Right kidney (tissue), 1 donor: ENCODE results near the gene AWAT2.
"Not testable (repeated sequence)": the region's sequence is repeated elsewhere in the genome, so short reads cannot be mapped to it uniquely, and the experiment has no call there.

Source experiments
- DNase-seq: peaks from one replicate; pipeline ENCODE4 v3.0.0-alpha.2; 2016

AWAT2 gene

GRCh38 chrX:70001269-70001668 lies 48.5 kb downstream of the AWAT2 start:
- DNase-seq = no peak

- DNase-seq = not testable (repeated sequence)
Observed at GRCh38 chrX:69998299-69998698, 51.4 kb downstream of the AWAT2 start.

GRCh38 chrX:69996113-69996468 lies 53.6 kb downstream of the AWAT2 start:
- no peak for DNase-seq

GRCh38 chrX:69995362-69996112 lies 54.2 kb downstream of the AWAT2 start:
- DNase-seq = no peak

GRCh38 chrX:69993494-69993893 lies 56.2 kb downstream of the AWAT2 start:
- DNase-seq = no peak

GRCh38 chrX:69991685-69992084 lies 58.1 kb downstream of the AWAT2 start:
- no peak for DNase-seq
